Kidney tubule cell (primary cell): ENCODE data around the gene C1orf21.
A peak's percentile ranks its signal among the peaks of the same experiment; 100 is the strongest.

ENCODE experiments used
- DNase-seq: peaks from one replicate; pipeline ENCODE4 v3.0.0-alpha.2; 2018; ENCODE audit warnings: low spot score

The C1orf21 gene

GRCh38 chr1:184387476-184388318 is 868 bp downstream of the C1orf21 start:
- peak; percentile 20 for DNase-seq

DNA sequence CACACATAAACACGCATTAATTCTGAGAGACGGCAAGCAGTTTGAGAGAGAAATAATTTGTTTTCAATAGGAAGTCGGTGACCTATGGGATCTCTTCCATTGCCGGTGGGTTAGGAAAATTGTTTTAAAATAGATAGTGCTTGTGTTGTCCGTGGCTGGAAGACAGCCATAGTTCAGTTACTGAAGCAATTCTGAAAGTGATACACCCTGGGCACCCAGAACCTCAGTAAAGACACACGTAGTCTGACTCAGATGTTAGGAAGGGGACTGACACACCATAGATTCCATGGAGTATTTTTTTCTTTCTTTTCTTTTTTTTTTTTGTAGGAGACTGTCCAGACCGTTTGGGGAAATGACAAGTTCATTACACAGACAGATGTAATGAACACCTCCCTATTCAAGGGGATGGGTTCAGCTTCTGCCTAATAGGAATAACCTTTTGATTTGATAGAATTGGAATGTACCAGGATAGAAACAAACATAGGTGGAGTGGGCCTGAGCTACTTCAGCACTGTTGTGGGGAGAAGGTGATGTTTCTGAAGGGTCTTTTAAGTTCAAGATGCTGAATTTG is 1.6 kb downstream of the C1orf21 start:
- peak; percentile 84 for DNase-seq

- no peak for DNase-seq
These were observed 2.1 kb downstream of the C1orf21 start for GRCh38 chr1:184388971-184389370.

GRCh38 chr1:184389446-184389845 is 2.6 kb downstream of the C1orf21 start:
- no peak for DNase-seq

DNA sequence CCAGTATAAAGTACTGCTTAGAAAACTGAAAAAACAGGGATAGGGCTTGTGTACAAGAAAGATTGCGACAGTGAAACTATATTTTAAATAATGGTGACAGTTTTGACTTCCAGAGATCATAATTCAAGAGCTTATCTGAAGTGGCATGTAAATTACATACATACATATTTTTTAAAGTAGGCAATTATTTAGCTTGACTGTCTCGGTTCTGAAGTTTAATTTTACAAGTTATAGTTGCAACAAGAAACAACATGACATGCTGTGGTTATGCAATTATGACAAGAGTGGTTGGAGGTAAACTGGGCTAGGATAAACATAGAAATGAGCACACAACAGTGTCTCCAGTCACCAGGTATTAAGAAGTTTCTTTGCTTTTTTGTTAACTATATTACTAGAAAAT is 4.1 kb downstream of the C1orf21 start:
- no peak for DNase-seq

GRCh38 chr1:184392067-184392466 is 5.2 kb downstream of the C1orf21 start:
- no peak for DNase-seq

DNA sequence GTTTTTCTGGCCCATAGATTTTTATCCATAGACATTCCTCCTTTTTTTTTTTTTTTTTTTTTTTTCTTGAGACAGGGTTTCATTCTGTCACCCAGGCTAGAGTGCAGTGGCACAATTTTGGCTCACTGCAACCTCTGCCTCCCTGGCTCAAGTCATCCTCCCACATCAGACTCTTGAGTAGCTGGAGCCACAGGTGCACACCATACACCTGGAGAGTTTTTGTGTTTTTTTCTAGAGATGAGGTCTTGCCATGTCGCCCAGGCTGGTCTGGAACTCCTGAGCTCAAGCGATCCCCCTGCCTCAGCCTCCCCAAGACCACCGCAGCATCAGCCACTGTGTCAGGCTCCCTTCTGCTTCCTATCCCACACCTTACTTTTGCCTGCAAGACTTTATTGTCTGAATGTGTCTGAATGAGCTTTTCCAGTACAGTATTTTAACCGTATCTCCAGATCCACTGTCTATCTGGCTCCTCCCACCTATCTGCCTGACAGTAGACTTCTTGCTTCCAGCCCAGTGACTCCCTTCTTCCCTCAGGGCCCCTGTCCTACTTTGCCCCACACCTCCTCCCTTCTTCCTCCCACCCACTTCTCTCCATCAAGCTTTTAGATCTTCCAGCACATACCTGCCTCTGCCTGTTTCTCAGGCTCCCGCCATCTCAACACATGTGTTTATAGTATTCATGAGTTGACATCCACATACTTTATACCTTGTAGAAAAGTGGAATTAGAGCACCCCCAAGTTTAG is 6.1 kb downstream of the C1orf21 start:
- no peak for DNase-seq

DNA sequence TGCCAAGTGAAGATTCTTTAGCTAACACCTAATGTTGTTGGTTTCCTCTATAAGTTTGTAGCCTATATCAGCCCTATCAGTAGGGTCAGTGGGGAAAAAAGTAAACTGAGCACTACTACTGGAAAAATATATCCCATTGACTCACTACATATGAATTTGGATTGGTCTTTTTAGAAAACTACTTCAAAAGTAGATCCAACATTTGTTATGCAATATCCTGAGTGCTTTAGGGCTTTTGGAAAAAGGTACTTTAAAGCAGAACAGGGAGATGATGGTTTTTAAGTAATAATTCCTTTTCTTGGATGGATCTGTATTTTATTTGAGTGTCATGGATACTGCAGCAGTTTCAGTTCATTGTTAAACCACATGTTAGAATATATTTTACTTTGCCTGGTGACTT is 7.1 kb downstream of the C1orf21 start:
- DNase-seq, result no peak

GRCh38 chr1:184395370-184395769 is 8.5 kb downstream of the C1orf21 start:
- no peak for DNase-seq

- DNase-seq, result no peak
These were observed 9.2 kb downstream of the C1orf21 start for GRCh38 chr1:184395937-184396480.

DNA sequence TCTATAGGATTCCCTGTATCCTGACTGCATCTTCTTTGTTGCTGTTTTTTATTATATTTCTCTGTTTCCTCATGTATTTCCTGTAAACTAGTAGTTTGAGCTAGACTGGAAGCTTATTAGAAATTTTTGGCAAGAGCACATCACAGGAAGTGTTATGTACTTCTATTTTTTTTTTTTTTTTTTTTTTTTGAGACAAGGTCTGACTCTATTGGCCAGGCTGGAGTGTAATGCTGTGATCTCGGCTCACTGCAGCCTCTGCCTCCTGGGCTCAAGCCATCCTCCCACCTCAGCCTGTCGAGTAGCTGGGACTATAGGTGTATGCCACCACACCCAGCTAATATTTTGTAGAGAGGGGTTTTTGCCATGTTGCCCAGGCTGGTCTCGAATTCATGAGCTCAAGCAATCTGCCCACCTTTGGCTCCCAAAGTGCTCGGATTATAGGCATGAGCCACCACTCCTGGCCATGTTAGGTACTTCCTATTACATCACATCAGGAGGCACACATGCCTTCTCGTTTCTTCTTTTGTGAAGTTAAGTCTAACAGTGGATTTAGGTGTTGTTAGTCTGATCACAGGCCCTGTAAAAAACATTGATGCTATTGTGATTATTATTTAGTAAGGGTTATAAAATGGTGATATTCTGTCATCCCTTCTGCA is 12.5 kb downstream of the C1orf21 start:
- no peak for DNase-seq

GRCh38 chr1:184403961-184404726 is 17.3 kb downstream of the C1orf21 start:
- no peak for DNase-seq

GRCh38 chr1:184404727-184405027 is 17.8 kb downstream of the C1orf21 start:
- DNase-seq, result no peak

- no peak for DNase-seq
These were observed 18.4 kb downstream of the C1orf21 start for GRCh38 chr1:184405094-184405800.

- DNase-seq, result no peak
These were observed 18.9 kb downstream of the C1orf21 start for GRCh38 chr1:184405801-184406142.

- DNase-seq, result no peak
These were observed 19.6 kb downstream of the C1orf21 start for GRCh38 chr1:184406479-184406878.

DNA sequence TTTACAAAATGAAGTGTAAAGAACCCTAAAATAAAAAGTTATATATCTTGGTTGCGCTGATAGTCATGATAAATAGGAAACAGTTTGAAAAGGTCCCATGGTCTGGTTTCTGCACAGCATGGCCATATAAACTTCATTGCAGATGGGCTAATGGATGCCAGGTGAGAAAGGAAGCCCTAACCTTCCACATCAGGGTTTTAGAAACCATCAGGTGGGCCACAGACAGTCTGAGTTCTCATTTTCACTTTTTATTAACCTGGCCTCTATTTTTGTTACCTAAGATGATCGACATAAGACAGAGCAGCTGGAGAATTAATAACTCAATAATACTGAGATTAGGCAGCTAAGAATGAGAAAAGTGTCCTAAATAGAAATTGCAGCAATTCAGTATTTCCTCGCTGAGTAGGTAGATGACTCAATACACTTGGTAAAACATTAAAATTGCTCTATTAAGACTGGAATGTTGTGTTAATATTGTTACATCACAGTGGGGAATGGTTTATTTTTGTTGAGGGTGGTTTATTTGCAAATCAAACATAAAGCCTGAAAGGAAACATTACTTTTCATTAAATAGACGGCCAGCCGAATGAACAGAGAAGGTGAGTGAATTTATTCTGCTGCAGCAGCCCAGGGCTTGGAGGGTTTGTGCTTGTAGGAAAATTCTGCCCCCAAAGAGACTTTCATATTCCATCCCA is 21.1 kb downstream of the C1orf21 start:
- DNase-seq, result peak; percentile 49

- DNase-seq, result no peak
These were observed 21.8 kb downstream of the C1orf21 start for GRCh38 chr1:184408580-184408979.

GRCh38 chr1:184409011-184409410 is 22.2 kb downstream of the C1orf21 start:
- peak; percentile 25 for DNase-seq

DNA sequence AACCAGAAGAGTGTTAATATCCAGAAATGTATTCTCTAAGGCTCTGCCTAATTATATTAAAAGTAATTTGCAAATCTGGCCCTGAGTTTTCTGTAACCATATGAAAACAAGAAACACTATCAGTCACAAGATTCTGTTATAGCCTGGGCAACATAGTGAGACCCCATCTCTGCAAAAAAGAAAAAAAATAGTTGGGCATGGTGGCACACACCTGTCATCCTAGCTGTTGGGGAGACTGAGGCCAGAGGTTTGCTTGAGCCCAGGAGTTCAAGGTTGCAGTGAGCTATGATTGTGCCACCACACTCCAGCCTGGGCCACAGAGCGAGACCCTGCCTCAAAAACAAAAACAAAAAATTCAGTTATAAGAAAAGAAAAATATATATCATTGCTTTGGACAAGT is 25.6 kb downstream of the C1orf21 start:
- no peak for DNase-seq

DNA sequence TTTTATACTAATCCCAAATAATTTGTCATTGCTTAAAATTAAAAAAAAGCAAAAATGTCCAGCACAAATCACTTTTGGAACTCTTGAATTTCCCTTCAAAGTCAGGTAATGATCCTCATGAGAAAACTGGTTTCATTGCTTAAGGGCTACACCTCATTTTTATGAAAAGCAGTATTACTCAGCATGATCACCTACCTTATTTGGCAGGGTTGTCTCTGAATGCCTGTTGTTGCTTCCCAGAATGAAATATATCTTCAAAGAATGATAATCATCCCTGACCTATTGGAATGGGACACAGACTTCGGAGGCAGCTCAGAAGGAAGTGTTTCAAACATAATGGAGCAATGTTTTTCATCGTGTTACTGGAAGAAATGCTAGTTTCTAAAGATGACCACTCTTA is 29.7 kb downstream of the C1orf21 start:
- no peak for DNase-seq
